Hindlimb muscle (tissue), 1 donor: ENCODE measurements around the gene RNF2. TPM values are rescaled to one million over a fixed set of nuclear protein-coding genes. Genes with fewer than 3 reads are reported as not detected.
"Not testable (repeated sequence)": the region's sequence is repeated elsewhere in the genome, so short reads cannot be mapped to it uniquely, and the experiment has no call there.

Experiments used
- DNase-seq: peaks from one replicate; pipeline ENCODE4 v3.0.0-alpha.2; 2013
- polyA plus RNA-seq: library from polyadenylated mRNA; unstranded; fragments of 120-200 nt; gene quantifications from one replicate; pipeline ENCODE4 v1.2.1, GENCODE V29; 2013; ENCODE audit not compliant: insufficient read length

The RNF2 gene
- polyA plus RNA-seq = 34.5 TPM

DNA sequence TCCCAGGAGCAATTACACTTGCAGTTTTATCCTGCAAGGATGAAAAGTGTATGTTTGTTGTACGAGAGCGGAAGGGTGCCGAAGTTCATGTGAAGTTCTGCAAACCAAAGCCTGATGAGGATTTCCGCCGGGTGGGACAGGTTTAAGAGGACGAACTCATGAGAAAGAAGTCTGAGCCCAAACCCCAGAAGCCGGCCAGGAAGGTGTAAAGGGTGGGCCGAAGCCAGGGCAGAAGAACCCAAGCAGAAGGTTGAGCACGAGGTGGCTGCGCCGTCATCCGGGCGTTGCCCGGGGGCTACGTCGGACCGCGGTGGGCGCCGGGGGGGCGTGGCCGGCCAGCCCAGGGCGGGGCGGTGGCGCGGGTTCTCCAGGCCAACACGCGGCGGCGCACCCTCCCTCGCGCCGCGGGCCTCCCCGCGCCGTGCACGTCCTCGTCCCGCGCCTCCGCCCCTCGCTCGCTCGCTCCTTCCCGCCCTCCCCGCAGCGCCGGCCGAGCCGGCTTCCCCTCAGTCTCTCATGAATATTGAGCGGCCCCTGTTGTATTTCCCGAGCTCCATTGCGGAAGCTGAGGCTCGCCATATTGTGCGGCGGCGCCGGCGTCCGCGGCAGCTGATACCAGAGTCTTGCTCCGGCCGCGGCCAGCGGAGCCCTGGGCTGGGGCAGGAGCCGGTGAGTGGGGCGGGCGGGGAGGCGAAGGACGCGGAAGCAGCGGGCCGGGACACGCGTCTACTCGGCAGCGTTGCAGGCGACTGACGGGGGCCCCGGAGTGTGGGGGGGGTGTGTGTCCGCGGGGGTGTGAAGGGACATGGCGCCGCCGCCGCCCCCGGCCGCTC, at the start of gene RNF2:
TSS of gene RNF2 (plus strand) at position 578 of the 833 bp plus-strand sequence. CDS start 41,996 bp downstream, outside the sequence.
- peak; percentile 88 for DNase-seq

DNA sequence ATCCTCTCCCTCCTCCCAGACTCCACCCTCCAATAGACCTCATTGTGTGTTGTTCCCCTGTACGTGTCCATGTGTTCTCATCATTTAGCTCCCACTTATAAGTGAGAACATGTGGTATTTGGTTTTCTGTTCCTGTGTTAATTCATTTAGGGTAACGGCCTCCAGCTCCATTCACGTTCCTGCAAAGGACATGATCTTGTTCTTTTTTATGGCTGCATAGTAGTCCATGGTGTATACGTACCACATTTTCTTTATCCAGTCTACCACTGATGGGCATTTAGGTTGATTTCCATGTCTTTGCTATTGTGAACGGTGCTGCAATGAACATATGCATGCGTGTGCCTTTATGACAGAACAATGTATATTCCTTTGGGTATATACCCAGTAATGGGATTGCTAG, 45.4 kb upstream of the RNF2 start:
- not testable (repeated sequence) for DNase-seq

DNA sequence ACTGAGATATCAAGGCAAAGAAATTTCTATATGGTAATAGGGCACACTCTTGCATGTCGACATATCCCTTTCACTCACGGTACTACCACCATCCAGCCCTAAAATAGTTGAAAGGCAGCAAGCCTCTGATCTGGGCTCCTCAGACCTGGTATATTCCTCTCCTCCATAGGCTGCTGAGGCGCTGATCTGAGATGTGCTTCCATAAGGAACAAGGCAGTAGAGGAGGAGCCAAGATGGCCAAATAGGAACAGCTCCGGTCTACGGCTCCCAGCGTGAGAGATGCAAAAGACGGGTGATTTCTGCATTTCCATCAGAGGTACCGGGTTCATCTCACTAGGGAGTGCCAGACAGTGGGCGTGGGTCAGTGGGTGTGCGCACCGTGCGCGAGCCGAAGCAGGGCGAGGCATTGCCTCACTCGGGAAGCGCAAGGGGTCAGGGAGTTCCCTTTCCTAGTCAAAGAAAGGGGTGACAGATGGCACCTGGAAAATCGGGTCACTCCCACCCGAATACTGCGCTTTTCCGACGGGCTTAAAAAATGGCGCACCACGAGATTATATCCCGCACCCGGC, 44.0 kb upstream of the RNF2 start:
- DNase-seq = not testable (repeated sequence)

DNA sequence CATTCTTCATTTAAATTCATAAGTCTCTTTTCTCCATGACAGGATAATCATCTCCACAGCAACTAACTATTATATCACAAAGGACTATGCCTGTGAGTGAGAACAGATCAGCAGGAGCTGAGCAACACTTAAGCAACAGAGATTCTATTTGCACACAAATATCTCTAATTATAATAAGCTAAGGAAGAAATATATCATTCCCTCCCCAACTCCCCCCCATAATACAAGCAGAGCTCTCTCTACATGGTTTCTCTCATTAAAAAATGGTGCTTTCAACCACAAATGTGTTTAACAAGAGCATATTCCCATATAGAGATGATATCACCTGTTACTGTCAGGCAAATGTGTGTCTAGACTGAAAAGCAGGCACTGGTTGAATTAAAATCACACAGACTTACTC, 36.5 kb upstream of the RNF2 start:
- DNase-seq = no peak

DNA sequence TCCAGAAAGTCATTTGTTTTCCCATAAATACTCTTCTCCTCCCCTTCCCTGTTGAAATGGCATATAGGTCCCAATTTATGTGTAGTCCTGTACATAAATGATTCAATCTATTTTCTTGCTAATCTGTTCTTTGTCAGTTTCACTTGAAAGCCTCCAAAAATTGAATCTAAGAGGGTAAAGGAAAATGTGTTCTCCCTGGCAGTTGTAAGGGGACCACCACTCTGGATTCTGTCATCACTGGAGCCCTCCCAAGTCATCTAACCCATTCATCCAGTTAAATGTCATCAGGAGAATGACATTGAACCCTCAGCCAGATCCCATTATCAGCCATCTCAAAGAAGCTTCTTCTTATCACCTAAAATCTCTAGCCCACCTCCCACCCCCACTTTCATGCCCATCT, 35.0 kb upstream of the RNF2 start:
- no peak for DNase-seq

DNA sequence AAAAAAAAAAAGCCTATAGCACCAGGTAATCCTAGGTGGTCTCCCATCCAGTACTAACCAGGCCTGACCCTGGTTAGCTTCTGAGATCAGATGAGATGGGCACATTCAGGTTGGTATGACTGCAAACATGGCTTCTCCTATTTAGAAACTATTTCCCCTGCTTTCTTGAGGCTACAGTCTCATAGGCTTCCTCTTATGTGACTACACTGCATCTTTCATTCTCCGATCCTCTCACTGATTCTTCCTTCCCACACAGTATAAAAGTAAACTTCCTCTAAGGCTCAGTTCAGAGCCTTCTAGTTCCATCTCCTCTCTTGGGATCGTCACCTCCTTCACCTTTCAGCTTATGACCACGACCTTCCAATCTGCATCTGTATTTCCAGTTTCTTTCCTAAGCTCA, 30.4 kb upstream of the RNF2 start:
- DNase-seq = no peak

DNA sequence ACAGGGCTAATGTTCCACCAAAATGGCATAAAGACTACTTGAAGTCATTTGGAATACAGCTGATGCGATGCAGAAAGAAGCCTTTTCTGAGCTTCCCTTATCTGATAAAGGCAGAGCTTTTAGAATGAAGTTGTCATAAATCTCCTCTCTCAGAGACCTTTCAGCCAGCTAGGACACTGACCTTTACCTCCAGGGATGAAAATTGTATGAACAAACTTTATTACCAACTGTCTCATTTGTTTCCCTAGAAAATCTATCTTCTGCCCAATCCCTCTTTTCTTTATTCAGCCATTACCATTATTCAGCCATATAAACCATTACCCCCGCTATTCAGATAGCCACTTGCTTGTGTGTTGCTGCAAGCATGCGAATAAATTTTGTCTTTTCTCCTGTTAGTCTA, 29.7 kb upstream of the RNF2 start:
- DNase-seq = no peak

DNA sequence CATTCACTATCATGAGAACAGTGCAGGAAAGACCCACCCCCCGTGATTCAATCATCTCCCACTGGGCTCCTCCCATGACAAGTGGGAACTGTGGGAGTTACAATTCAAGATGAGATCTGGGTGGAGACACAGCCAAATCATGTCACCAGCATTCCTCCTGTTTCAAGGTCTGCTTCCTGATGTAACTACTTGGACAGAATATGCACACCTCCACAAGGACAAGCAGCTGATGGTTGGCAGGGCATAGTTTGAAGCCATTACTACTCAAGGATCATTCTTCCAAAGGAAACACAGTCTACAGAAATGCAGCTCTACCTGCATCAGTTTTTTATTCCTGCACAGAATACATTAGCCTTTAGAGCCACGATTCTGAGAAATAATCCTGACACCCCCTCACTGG, 28.5 kb upstream of the RNF2 start:
- DNase-seq = no peak

DNA sequence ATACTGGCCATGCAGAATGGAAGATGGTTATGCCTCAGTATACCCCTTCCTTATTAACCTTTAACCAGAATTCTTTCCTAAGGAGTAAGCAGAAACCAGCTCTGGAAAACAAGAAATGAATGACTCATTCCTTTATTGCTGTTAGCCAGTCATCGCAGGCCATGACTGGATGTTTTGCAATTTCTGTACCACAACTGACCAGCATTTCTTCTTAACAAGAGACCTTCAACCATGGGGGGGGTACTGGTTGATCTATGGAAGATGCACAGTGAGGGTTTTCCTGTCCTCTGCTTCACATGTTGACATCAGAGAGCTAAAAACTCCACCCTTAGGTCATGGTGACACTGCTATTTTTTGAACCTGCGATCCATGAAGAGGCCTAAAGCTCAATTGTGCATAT, 28.0 kb upstream of the RNF2 start:
- DNase-seq = no peak

DNA sequence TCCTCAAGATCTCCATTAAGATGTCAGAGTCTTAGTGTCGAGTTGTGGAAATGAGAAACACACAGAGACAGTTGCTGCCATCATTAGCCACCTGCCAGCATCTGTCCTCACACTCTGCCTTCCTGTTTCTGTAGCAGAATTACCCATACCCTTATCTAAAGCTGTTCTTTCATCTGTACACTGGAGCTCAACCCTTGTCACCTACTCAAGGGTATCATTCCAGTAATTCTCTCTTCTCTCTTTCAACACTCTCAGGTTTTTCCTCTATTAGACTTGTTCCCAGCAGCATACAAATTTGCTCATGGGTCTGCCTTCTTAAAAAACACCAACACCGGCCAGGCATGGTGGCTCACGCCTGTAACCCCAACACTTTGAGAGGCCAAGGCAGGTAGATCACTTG, 27.4 kb upstream of the RNF2 start:
- DNase-seq = no peak

DNA sequence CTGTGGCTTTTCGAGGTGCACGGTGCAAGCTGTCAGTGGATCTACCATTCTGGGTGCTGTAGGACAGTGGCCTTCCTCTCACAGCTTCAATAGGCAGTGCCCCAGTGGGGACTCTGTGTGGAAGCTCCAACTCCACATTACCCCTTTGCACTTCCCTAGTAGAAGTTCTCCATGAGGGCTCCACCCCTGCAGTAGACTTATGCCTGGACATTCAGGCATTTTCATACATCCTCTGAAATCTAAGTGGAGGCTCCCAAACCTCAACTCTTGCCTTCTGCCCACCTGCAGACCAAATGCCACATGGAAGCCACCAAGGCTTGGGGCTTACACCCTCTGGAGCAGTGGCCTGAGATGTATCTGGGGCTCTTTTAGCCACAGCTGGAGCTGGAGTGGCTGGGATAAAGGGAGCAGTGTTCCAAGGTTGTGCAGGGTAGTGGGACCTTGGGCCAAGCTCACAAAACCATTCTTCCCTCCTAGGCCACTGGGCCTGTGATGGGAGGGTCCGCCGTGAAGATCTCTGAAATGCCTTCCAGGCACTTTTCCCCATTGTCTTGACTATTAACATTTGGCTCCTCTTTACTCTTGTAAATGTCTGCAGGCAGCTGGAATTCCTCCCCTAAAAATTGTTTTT, 18.0 kb upstream of the RNF2 start:
- DNase-seq = no peak

DNA sequence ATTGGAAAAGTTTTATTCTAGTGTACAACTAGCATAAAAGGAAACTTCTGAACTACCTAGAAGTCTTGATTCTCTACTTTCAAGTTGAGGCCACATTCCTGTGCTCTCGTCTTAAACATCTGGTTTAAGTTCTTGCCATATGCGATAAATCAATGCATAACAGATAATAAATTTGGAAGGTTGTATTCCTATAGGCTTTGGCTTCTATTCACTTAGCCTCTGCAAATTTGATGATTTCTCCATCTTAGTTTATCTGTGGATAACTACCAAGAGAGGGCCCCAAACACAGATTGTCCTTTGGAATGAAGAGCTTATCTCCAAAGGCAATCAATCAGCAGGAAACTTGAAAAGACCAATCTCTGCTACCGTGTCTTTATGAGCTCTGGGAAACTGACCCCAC, 11.7 kb upstream of the RNF2 start:
- no peak for DNase-seq

DNA sequence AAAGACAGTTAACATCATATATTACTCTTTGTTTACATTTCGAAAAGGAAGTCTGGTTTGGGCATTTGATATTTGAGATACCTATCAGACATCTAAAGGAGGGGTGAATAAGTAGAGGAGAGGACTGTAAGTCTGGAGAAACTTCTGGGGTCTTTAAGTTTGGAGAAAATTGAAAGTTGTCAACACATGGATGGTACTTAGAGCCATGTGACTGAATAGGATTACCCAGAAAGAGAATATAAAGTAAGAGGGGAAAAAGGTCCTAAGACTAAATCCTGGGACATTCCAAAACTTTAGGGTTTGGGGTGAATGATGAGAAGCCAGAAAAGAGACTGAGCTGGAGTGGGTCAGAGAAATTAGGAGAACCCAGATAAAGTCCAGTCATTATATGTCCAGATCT, 10.1 kb upstream of the RNF2 start:
- DNase-seq = no peak

DNA sequence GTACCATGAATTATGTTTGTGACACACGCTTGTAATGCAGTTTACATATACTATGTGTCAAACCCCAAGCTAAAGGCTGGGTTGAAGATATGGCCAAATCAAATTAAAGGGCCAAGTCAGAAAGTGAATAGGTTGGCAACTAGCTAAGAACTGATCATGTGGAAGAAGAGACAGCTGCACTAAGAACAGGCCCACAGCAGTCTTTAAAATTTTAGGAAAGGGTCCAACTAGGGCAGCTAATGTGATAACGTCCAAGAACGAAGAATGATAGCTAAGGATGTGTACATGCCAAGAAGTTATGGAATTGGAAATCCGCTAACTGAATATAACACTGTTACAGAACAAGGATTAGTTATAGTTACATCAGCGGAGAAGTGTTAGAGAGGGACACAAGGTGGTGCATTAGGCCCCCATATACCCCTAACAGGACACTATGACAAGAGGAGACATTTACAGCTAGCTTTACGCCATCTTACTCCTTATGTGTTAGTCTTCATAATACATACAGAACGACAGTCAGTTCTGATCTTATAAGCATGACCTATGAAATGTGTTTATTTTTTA, 6.5 kb upstream of the RNF2 start:
- DNase-seq = no peak

DNA sequence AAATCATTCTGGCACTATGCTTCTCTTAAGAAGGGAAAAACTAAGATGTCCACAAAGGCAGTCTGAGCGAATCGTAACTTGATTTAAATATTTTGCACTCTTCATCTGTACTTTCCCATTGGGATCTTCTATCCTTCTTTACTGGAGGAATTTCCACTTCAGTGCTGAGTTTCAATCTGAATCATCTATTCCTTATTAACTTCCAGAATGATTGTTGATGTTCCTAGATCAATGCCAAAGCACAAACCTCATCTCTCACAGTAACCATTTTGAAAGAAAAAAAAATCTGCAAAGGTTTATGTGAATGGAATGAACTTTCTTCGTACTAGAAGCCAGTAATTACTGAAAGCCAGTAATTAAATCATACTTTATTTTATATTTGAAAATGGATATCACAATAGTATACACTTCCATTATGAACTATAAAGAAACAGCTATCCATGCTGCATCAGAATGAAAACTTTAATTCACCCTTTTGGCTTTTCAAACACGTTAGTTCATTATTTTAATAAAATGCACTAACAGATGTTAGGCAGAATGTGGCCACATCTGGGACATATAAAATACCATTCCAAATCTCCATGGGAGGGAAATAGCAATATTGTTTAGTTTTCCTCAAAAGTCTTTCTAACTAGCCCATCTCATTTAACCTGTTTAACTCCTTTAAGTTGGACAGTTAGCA, 5.5 kb upstream of the RNF2 start:
- peak; percentile 73 for DNase-seq

DNA sequence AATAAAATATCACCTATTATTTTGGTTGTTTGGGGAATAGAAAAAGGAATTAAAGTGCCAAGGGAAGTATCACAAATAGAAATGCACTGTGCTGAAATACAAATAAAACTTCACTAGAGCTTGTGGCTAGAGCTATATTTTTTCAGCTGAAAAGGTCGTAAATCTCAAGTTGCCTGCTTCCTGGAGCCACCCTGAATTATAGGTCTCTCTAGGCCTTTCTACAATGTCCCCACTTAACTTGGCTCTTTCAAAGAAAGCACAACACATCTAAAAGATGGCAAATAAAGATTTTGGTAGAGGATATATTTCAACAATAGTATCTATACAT, 5.0 kb upstream of the RNF2 start:
- no peak for DNase-seq

DNA sequence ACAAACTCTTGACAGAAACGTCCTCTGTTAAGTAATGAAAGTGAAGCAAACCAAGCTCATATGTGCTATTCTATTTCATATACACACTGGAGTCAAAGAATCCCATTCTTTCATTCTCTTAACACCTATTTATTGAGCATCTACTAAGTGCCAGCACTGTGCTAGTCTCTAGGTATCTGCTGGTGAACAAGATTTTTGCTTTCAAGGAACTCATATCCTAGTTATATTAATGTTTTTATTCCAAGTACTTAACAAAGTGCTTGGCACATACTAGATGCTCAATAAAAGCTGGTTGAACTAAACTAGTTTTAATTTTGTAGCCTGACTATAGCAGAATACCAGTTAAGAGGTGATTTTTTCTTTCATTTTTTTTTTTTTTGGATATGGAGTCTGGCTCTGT, 3.6 kb upstream of the RNF2 start:
- DNase-seq = no peak

DNA sequence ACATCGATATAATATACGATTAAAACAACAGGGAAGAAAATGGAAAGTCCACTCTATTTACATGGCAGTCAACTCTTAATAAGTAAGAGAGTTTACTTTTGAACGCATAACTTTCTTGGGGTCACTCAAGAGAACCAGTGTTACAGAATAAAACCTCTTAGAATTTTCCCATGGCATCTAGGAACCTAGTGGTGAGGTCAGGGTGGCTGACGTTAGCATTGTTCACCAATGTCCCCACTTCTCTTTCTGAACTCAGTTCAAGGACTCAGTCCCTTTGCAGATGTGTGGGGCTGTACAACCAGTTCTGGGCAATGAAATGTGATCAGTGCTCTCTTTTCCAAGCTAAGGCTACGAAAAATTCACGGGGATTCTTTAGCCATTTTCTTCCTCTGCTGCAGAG, 2.6 kb upstream of the RNF2 start:
- DNase-seq = no peak

DNA sequence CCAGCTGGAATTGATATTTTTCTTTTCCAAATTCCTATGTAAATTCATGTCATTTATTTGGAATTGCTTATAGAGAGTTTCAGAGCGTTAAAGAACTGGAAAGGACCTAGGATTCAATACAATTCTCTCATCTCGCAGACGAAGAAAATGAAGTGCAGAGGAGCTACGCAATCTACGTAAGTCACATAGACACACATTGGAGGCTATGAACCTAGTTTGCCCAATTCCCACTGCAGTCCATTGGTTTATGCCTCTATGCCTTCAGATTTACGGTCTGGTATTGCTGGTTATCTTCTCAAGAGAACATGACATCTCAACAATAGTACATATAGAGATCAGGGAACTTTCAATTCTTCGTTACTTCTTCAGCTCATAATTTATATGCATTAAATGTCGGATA, 971 bp upstream of the RNF2 start:
- no peak for DNase-seq

DNA sequence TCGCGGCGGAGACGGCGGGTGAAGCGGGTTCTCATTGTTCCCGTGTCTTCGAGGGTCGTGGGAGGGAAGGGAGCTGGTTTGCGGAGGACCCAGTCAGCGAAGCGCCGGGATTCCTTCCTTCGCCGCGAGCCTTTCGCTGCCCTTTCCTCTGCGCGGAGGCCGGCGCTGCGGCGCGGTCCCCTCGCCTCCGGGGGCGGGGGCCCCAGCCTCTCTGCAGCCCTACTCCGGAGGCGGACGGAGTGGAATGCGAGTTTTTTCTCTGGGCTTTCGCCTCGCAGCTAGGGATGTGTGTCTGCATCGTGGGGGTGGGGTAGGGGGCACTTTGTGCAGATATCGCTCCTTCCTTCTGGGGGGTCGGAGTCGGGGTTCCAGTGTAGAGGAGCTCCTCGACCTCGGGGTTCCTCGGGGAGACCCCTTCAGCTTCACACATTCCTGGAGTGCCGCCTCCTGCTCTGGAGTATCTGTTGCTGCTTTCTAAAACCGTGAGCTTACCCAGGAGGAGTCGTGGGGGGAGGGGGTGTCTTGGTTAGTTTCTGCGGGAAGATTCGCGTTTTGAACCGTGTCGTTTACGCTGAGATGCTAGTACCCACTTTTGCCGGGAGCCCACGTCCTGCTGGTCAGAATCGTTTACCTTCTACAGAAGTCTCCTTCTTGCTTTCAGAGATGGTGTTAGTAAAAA, 595 bp downstream of the RNF2 start:
- peak; percentile 56 for DNase-seq

DNA sequence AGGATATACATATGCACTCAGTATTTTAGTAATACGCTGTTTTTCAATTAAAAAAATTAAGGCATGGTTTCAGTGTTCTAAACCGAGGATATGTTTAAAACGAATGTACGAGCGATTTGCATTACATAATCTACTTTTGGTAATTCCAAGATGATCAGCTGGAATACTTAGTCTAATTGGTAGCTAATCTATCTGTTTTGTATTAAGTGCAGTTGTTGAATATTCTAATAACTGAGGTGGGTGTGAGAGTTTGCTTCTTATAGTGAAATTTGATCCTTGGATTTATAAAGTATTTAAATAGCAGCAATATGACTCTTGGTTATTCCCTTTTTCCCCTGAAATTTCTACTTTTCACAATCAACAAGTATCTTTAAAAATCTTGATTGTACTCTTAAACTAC, 1.3 kb downstream of the RNF2 start:
- no peak for DNase-seq

DNA sequence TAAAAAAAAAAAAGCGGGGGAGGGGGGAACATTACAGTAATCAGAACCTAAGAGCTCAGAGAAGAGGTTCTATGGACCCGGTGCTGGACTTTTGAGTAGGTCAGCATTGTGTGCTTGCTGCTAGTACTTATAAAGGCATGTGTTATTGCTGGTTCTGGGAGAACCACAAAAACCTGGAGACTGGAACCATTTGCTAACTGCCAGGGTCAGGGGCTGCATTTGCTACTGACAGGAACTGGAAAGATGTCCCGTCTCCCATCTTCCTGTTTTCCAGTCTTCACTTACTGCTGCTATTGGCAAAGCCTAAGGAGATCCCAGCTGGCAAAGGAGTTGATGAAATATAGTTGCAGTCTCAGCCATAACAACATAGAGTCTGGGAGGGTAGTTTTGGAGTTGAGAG, 4.3 kb downstream of the RNF2 start:
- DNase-seq = no peak
